Neural cell (in vitro differentiated cells): ENCODE results near the gene GMPR2.
"Not testable (repeated sequence)": the region's sequence is repeated elsewhere in the genome, so short reads cannot be mapped to it uniquely, and the experiment has no call there.

ENCODE experiments used
- CTCF ChIP-seq: fragments of 450-650 bp; IDR thresholded peaks from 2 replicates; pipeline ENCODE4 v1.5.1; 2014; ENCODE audit warnings: antibody characterized with exemption, mild to moderate bottlenecking, moderate library complexity; ENCODE audit not compliant: poor library complexity, severe bottlenecking
- EP300 ChIP-seq: fragments of 450-650 bp; conservative IDR thresholded peaks from 2 replicates; pipeline ENCODE4 v1.6.1; 2014; ENCODE audit warnings: antibody characterized with exemption, mild to moderate bottlenecking, moderate library complexity; ENCODE audit not compliant: poor library complexity, severe bottlenecking
- EZH2 ChIP-seq: fragments of 200-600, 300-800 bp; shearing (Covaris generic), sonication (generic); IDR thresholded peaks from 2 replicates; pipeline ENCODE4 v1.6.1; 2014; ENCODE audit warnings: antibody characterized with exemption, low read length, borderline replicate concordance, mild to moderate bottlenecking; ENCODE audit not compliant: insufficient read depth, poor library complexity, severe bottlenecking
- POLR2AphosphoS5 ChIP-seq: IDR thresholded peaks from 2 replicates; pipeline ENCODE4 v1.6.1; 2012
- RAD21 ChIP-seq: fragments of 450-650 bp; conservative IDR thresholded peaks from 2 replicates; pipeline ENCODE4 v1.6.1; 2014; ENCODE audit warnings: antibody characterized with exemption, mild to moderate bottlenecking, moderate library complexity
- REST ChIP-seq: IDR thresholded peaks from 2 replicates; pipeline ENCODE4 v1.6.1; 2012; ENCODE audit warnings: borderline replicate concordance
- SMC3 ChIP-seq: fragments of 450-650 bp; conservative IDR thresholded peaks from 2 replicates; pipeline ENCODE4 v1.6.1; 2014; ENCODE audit warnings: antibody characterized with exemption, mild to moderate bottlenecking, moderate library complexity; ENCODE audit not compliant: poor library complexity
- TAF1 ChIP-seq: IDR thresholded peaks from 2 replicates; pipeline ENCODE4 v1.6.1; 2012; ENCODE audit warnings: low read depth

- TF ChIP-seq CTCF, TAF1, POLR2AphosphoS5, RAD21, REST, EZH2, SMC3, EP300: not testable (repeated sequence)
These were observed 29.4 kb upstream of the GMPR2 start for GRCh38 chr14:24203249-24203886.
